Measurements from ENCODE around the gene AGAP1.

DNA sequence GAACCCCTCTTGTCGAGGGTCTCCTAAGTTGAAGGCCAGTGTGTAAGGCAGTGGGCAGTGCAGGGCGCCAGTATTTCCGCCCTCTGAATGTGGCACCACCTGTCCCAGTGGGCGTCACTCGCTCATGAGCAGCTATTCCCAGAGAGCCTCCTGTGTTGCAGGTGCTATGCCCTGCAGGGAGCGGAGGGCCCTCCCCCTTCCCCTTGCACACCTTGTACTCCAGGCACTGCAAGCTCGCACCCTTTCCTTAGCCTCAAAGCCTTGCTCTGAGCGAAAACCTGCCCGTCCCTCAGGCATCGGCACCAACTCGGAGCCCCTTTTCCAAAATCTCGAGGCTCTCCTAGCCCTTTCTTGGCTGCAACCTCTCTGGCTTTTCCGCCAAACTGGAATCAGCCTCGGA lies 282.7 kb downstream of the AGAP1 start:
- TF ChIP-seq CTCF (IDR thresholded peaks at IDR 0.05) (no peak), POLR2A (IDR thresholded peaks at IDR 0.05) (no peak), POLR2AphosphoS5 (IDR thresholded peaks at IDR 0.05; ENCODE audit: insufficient read depth in 1 of 2, low read depth in 1 of 2) (no peak)

Measured in vagina (tissue), 2 donors.